Measurements from ENCODE around the gene ID3.

ID3 gene

DNA sequence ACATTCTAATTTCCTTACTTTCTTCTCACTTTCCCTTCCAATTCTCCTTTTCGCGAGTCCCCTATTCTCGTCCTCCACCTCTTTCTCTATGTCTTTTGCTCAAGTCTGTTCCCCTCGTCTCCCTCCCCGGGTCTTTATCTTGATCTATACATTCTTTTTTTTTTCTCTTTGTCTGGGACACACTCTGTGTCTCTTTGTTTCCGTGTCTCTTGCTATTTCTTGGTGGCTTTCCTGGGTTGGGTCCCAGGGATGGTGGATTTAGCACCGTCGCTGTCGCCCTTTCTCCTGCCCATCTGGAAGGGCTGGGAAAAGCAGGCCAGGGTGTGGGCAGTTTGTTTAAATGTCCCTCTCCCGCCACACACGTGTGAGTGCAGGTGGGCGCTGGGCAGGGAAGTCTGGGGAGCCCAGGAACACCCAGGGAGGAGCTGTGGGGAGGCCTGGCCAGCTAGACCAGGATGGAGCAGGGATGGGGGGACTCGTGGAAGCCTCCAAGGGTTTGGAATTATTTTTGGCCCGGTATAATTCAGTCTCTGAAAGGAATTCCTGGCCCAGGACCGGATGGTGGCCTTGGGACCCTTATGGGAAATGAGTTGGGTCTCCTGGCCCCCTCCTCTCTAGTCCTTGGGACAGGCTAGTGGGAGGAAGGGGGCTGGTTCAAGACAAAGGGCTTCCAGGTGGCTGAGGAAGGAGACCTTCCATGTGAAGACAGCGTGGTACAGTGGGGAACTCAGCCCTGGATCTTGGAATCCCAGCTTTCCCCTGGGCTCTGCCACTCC lies 9.5 kb upstream of the ID3 start:
- Histone ChIP-seq H3K36me3 (no peaks in the 10 kb centered on the region), H3K9me3 (no peaks in the 10 kb centered on the region), H3K27me3 (no peaks in the 10 kb centered on the region), H3K4me1 (peaks cover 4% of the 10 kb centered on the region), H3K4me3 (ENCODE audit: low read depth, low read length) (peak overlapping the region; percentile 53)
- TF ChIP-seq, protein P1, sequence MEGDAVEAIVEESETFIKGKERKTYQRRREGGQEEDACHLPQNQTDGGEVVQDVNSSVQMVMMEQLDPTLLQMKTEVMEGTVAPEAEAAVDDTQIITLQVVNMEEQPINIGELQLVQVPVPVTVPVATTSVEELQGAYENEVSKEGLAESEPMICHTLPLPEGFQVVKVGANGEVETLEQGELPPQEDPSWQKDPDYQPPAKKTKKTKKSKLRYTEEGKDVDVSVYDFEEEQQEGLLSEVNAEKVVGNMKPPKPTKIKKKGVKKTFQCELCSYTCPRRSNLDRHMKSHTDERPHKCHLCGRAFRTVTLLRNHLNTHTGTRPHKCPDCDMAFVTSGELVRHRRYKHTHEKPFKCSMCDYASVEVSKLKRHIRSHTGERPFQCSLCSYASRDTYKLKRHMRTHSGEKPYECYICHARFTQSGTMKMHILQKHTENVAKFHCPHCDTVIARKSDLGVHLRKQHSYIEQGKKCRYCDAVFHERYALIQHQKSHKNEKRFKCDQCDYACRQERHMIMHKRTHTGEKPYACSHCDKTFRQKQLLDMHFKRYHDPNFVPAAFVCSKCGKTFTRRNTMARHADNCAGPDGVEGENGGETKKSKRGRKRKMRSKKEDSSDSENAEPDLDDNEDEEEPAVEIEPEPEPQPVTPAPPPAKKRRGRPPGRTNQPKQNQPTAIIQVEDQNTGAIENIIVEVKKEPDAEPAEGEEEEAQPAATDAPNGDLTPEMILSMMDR (IDR thresholded peaks at IDR 0.05; ENCODE audit: low read depth, low read length), result no peak
- DNase-seq, result peak; percentile 14

DNA sequence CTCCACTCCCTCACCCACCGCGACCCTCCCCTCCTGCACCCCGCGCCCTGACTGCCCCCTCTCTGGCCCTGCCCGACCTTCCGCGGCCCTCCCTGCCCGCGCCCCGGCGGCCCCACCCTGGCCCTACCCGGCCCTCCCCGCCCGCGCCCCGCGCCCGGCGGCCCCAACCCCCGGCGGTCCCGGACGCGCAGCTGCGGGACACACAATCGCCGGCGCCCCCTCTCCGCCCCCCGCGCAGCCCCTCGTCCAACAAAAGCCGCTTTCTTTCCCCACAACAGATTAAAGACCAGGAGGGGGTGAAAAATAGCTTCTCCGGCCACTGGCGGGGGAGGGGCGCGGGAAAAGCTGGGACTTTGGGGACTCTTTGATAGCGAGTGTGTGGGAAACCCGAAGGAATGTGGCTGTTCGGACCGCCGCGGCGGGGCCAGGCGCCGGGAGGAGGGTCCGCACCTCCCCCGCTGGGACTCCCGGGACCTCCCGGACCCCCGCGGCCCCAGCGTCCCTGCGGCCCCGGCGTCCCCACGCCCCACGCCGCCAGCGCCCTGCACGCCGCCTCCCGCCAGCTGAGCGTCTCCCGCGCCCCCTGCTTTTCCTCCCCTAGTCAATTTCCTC lies 8.8 kb upstream of the ID3 start:
- TF ChIP-seq, protein P1 (IDR thresholded peaks at IDR 0.05; ENCODE audit: low read depth, low read length), result no peak
- Histone ChIP-seq H3K4me1 (peaks cover 7% of the 10 kb centered on the region), H3K27me3 (no peaks in the 10 kb centered on the region), H3K4me3 (ENCODE audit: low read depth, low read length) (peak overlapping the region; percentile 53), H3K36me3 (no peaks in the 10 kb centered on the region), H3K9me3 (no peaks in the 10 kb centered on the region)
- peak; percentile 25 for DNase-seq

DNA sequence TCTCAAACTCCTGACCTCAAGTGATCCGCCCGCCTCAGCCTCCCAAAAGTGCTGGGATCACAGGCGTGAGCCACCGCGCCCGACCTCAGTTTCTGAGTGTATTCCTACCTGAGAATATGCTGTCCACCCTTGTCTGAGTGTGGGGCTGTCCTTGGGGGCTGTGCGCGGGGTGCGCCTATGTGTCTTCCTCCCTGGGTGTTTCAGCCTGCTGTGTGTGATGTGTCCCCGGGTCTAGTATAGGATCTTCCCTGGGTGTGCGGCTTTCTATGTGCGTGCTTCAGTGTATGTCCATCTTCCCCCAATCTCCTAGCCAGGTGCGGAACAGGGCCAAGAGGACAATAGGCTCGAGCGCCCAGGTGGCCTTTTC lies 8.3 kb upstream of the ID3 start:
- Histone ChIP-seq H3K36me3 (no peaks in the 10 kb centered on the region), H3K4me3 (ENCODE audit: low read depth, low read length) (peak overlapping the region; percentile 16; the same call in 1 of the 2 replicates), H3K9me3 (no peaks in the 10 kb centered on the region), H3K27me3 (no peaks in the 10 kb centered on the region), H3K4me1 (peaks cover 7% of the 10 kb centered on the region)
- TF ChIP-seq, protein P1 (IDR thresholded peaks at IDR 0.05; ENCODE audit: low read depth, low read length), result no peak
- no peak for DNase-seq

DNA sequence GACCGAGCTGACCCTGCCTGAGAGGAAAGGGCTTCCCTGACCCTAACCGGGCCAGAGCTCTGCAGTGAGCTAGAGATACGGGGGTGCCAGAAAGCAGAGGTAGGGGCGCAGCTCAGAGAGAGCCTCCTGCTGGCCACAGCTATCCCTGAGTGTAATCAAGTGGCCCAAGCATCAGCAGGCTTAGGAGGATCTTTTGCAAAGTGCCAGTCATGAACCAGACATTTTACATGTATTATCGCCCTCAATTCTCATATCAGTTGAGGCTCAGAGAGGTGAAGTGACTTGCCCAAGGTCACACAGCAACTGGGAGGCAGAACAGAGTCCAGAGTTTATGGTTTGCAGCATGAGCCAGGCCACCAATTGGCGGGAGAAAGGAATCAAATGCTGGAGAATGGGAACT lies 7.0 kb upstream of the ID3 start:
- H3K4me1 ChIP-seq, result peaks cover 15% of the 10 kb centered on the region
- TF ChIP-seq, protein P1 (IDR thresholded peaks at IDR 0.05; ENCODE audit: low read depth, low read length), result peak; percentile 26
- H3K9me3 ChIP-seq, result no peaks in the 10 kb centered on the region
- H3K27me3 ChIP-seq, result no peaks in the 10 kb centered on the region
- no peak overlapping the region for H3K4me3 ChIP-seq (ENCODE audit: low read depth, low read length)
- H3K36me3 ChIP-seq, result no peaks in the 10 kb centered on the region
- DNase-seq, result no peak

DNA sequence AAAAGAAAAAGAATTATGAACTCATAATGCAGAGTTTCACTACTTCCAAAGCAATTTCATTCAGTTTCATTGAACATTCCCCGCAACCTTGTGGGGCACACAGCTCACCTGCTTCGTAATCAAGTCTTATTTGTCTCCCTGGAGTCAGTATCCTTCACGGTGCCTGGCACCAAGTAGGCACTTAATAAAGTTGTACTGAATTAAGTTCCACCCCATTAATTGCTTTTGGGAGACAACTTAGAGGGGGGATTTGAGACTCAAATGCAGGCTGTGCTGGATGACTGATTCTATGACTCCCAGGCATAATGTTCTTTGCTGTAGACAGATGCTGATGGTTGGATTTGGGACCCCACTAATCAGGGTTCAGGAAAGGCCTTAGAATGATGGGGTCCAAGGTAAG lies 6.5 kb upstream of the ID3 start:
- peaks cover 20% of the 10 kb centered on the region for H3K4me1 ChIP-seq
- TF ChIP-seq, protein P1 (IDR thresholded peaks at IDR 0.05; ENCODE audit: low read depth, low read length), result no peak
- no peaks in the 10 kb centered on the region for H3K9me3 ChIP-seq
- no peak for DNase-seq
- H3K36me3 ChIP-seq, result no peaks in the 10 kb centered on the region
- no peak overlapping the region for H3K4me3 ChIP-seq (ENCODE audit: low read depth, low read length)
- no peaks in the 10 kb centered on the region for H3K27me3 ChIP-seq

DNA sequence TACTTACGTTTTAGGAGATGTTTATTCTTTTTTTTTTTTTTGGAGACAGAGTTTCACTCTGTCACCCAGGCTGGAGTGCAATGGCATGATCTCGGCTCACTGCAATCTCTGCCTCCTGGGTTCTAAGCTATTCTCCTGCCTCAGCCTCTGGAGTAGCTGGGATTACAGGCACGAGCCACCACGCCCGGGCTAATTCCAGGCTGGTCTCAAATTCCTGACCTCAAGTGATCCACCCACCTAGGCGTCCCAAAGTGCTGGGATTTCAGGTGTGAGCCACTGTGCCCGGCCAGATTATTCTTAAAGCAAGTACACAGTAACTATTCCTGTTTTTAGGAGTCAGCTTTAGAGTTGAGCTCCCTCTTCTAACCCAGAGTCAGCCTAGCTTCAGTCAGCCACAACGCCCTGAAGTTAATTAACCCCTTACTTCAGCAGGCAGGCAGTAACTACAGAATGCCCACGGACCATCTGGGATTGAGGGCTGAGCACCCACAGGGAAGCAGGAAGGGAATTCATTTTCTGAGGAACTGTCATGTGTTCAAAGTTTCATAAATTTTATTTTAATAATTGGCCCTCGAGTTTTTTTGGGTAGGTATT lies 5.3 kb upstream of the ID3 start:
- TF ChIP-seq, protein P1 (IDR thresholded peaks at IDR 0.05; ENCODE audit: low read depth, low read length), result no peak
- no peak for DNase-seq
- no peaks in the 10 kb centered on the region for H3K36me3 ChIP-seq
- peaks cover 24% of the 10 kb centered on the region for H3K4me1 ChIP-seq
- no peak overlapping the region for H3K4me3 ChIP-seq (ENCODE audit: low read depth, low read length)
- no peaks in the 10 kb centered on the region for H3K9me3 ChIP-seq
- H3K27me3 ChIP-seq, result no peaks in the 10 kb centered on the region
